IMR-90 (cell line): ENCODE results near the gene NPFFR2. TPM values are rescaled to one million over a fixed set of nuclear protein-coding genes. Genes with fewer than 3 reads are reported as not detected.

ENCODE experiments used
- ATAC-seq: fragments of 200-7000 bp; cut with Tn5 transposase; 2 replicates; pipeline ENCODE4 v1.9.1; 2020; ENCODE audit warnings: low read depth, mild to moderate bottlenecking, moderate library complexity
- BruUV-seq: library from RNA; stranded (reverse); fragments of 400-500 nt; replicated peaks from 2 replicates; lab custom pipeline; 2021; lab: Mats Ljungman, UMichigan
- CTCF ChIA-PET: fragments of 300-600 bp; formaldehyde crosslinking; extraction: SDS; loops from one replicate; lab custom pipeline; 2021; ENCODE audit warnings: antibody characterized with exemption; lab: Yijun Ruan, JAX
- POLR2A ChIA-PET: fragments of 300-600 bp; sonication (Branson Sonifier 250); formaldehyde crosslinking; loops from one replicate; lab custom pipeline; 2022; ENCODE audit warnings: antibody characterized with exemption; ENCODE audit not compliant: unreplicated experiment; lab: Charles Lee
- DNase-seq: peaks from one replicate; pipeline ENCODE4 v3.0.0; 2013
- H2AFZ ChIP-seq: replicated peaks from 2 replicates; pipeline ENCODE3; 2013; ENCODE audit warnings: low read length, mild to moderate bottlenecking; ENCODE audit not compliant: poor library complexity
- H2AK5ac ChIP-seq: 2 replicates; pipeline ENCODE4 v1.6.1; 2013; ENCODE audit warnings: low read depth, low read length, inconsistent platforms
- H2AK9ac ChIP-seq: replicated peaks from 2 replicates; pipeline ENCODE3; 2013; ENCODE audit warnings: mild to moderate bottlenecking, low read depth, low read length, moderate library complexity; ENCODE audit not compliant: poor library complexity
- H2BK120ac ChIP-seq: 2 replicates; pipeline ENCODE4 v1.6.1; 2013; ENCODE audit warnings: low read depth, low read length, inconsistent platforms
- H2BK15ac ChIP-seq: 3 replicates; pipeline ENCODE4 v1.6.1; 2013; ENCODE audit warnings: low read depth, low read length, inconsistent platforms
- H2BK20ac ChIP-seq: 2 replicates; pipeline ENCODE4 v1.6.1; 2013; ENCODE audit warnings: low read depth, mild to moderate bottlenecking, inconsistent platforms, low read length, moderate library complexity
- H2BK5ac ChIP-seq: 2 replicates; pipeline ENCODE4 v1.6.1; 2013; ENCODE audit warnings: mild to moderate bottlenecking, low read depth, low read length, inconsistent platforms; ENCODE audit not compliant: poor library complexity, severe bottlenecking
- H3K14ac ChIP-seq: replicated peaks from 2 replicates; pipeline ENCODE4 v1.6.1; 2013; ENCODE audit warnings: low read depth, low read length, inconsistent platforms
- H3K18ac ChIP-seq: 2 replicates; pipeline ENCODE4 v1.6.1; 2013; ENCODE audit warnings: low read depth, low read length, control low read depth
- H3K23ac ChIP-seq: 2 replicates; pipeline ENCODE4 v1.6.1; 2013; ENCODE audit warnings: low read depth, low read length, inconsistent platforms
- H3K27ac ChIP-seq: 2 replicates; pipeline ENCODE4 v1.5.1; 2013; ENCODE audit warnings: mild to moderate bottlenecking, control low read depth, low read length; ENCODE audit not compliant: insufficient read depth
- H3K27me3 ChIP-seq: 2 replicates; pipeline ENCODE4 v1.6.1; 2013; ENCODE audit warnings: low read length; ENCODE audit not compliant: control insufficient read depth, insufficient read depth
- H3K36me3 ChIP-seq: 2 replicates; pipeline ENCODE4 v1.6.1; 2013; ENCODE audit warnings: low read length, mixed read lengths; ENCODE audit not compliant: control insufficient read depth, insufficient read depth
- H3K4ac ChIP-seq: 2 replicates; pipeline ENCODE4 v1.6.1; 2013; ENCODE audit warnings: low read depth, low read length, inconsistent platforms
- H3K4me1 ChIP-seq: 2 replicates; pipeline ENCODE4 v1.6.1; 2013; ENCODE audit warnings: low read length, mixed read lengths; ENCODE audit not compliant: control insufficient read depth, insufficient read depth
- H3K4me2 ChIP-seq: 2 replicates; pipeline ENCODE4 v1.6.1; 2013; ENCODE audit warnings: low read depth, mild to moderate bottlenecking, control low read depth, low read length, moderate library complexity
- H3K4me3 ChIP-seq: 2 replicates; pipeline ENCODE4 v1.5.1; 2013; ENCODE audit warnings: low read depth, mild to moderate bottlenecking, control low read depth, low read length, moderate library complexity; ENCODE audit not compliant: insufficient read depth
- H3K56ac ChIP-seq: 2 replicates; pipeline ENCODE4 v1.6.1; 2013; ENCODE audit warnings: low read length, inconsistent platforms; ENCODE audit not compliant: insufficient read depth; ENCODE audit errors: extremely low read depth
- H3K79me1 ChIP-seq, 2 experiments: 2 replicates each; pipeline ENCODE4 v1.6.1; 2013; ENCODE audit warnings: low read length in 2 of 2, inconsistent platforms in 1 of 2, low read depth in 1 of 2
- H3K9ac ChIP-seq: 2 replicates; pipeline ENCODE4 v1.6.1; 2013; ENCODE audit warnings: low read depth, low read length, control low read depth
- H3K9me1 ChIP-seq: 2 replicates; pipeline ENCODE4 v1.6.1; 2013; ENCODE audit warnings: low read length, inconsistent platforms; ENCODE audit not compliant: insufficient read depth
- H3K9me3 ChIP-seq: 2 replicates; pipeline ENCODE4 v1.6.1; 2013; ENCODE audit warnings: low read length; ENCODE audit not compliant: control insufficient read depth, insufficient read depth
- H4K20me1 ChIP-seq: 2 replicates; pipeline ENCODE4 v1.6.1; 2013; ENCODE audit warnings: low read length, inconsistent platforms; ENCODE audit not compliant: insufficient read depth
- H4K5ac ChIP-seq: 2 replicates; pipeline ENCODE4 v1.6.1; 2013; ENCODE audit warnings: mild to moderate bottlenecking, low read depth, low read length, control low read depth
- H4K8ac ChIP-seq, 2 experiments: 2 replicates each; pipeline ENCODE4 v1.6.1; 2013; ENCODE audit warnings: low read depth in 2 of 2, low read length in 2 of 2, control low read depth in 1 of 2, inconsistent platforms in 1 of 2
- H4K91ac ChIP-seq: 2 replicates; pipeline ENCODE4 v1.6.1; 2013; ENCODE audit warnings: low read depth, low read length, inconsistent platforms; ENCODE audit not compliant: insufficient read depth
- BHLHE40 ChIP-seq: fragments of 150-350 bp; IDR thresholded peaks from 2 replicates; pipeline ENCODE4 v1.6.1; 2016; ENCODE audit warnings: mild to moderate bottlenecking, low read depth, low read length
- CEBPB ChIP-seq: IDR thresholded peaks from 2 replicates; pipeline ENCODE4 v1.6.1; 2012; ENCODE audit warnings: low read depth, low read length, improper control_type of control experiment
- CHD1 ChIP-seq: IDR thresholded peaks from 2 replicates; pipeline ENCODE4 v1.6.1; 2012; ENCODE audit warnings: low read depth, low read length, improper control_type of control experiment
- CTCF ChIP-seq: conservative IDR thresholded peaks from 2 replicates; pipeline ENCODE4 v1.5.1; 2012; ENCODE audit warnings: mild to moderate bottlenecking, low read depth, low read length, improper control_type of control experiment
- ELK1 ChIP-seq: fragments of 150-350 bp; IDR thresholded peaks from 2 replicates; pipeline ENCODE4 v1.6.1; 2016; ENCODE audit warnings: low read depth, mild to moderate bottlenecking, low read length, moderate library complexity, borderline replicate concordance
- FOS ChIP-seq: fragments of 150-350 bp; IDR thresholded peaks from 2 replicates; pipeline ENCODE4 v1.6.1; 2016; ENCODE audit warnings: low read depth, low read length
- MAFK ChIP-seq: IDR thresholded peaks from 2 replicates; pipeline ENCODE4 v1.6.1; 2012; ENCODE audit warnings: low read depth, low read length, improper control_type of control experiment
- MAZ ChIP-seq: IDR thresholded peaks from 2 replicates; pipeline ENCODE4 v1.6.1; 2012; ENCODE audit warnings: low read depth, mild to moderate bottlenecking, low read length, improper control_type of control experiment, moderate library complexity, borderline replicate concordance
- MXI1 ChIP-seq: IDR thresholded peaks from 2 replicates; pipeline ENCODE4 v1.6.1; 2012; ENCODE audit warnings: low read depth, mild to moderate bottlenecking, low read length, moderate library complexity, borderline replicate concordance
- NFE2L2 ChIP-seq: fragments of 150-350 bp; IDR thresholded peaks from 2 replicates; pipeline ENCODE4 v1.6.1; 2016; ENCODE audit warnings: low read depth, mild to moderate bottlenecking, low read length
- POLR2A ChIP-seq: IDR thresholded peaks from 2 replicates; pipeline ENCODE4 v1.6.1; 2012; ENCODE audit warnings: mild to moderate bottlenecking, low read depth, low read length
- RAD21 ChIP-seq: IDR thresholded peaks from 2 replicates; pipeline ENCODE4 v1.6.1; 2012; ENCODE audit warnings: low read length, improper control_type of control experiment
- RCOR1 ChIP-seq: IDR thresholded peaks from 2 replicates; pipeline ENCODE4 v1.6.1; 2012; ENCODE audit warnings: mild to moderate bottlenecking, low read length, improper control_type of control experiment; ENCODE audit not compliant: insufficient replicate concordance
- RFX5 ChIP-seq: IDR thresholded peaks from 2 replicates; pipeline ENCODE4 v1.8.0; 2012; ENCODE audit warnings: low read depth, mild to moderate bottlenecking, low read length, moderate library complexity
- SMC3 ChIP-seq: fragments of 150-350 bp; IDR thresholded peaks from 2 replicates; pipeline ENCODE4 v1.6.1; 2016; ENCODE audit warnings: low read depth, mild to moderate bottlenecking, antibody characterized with exemption, low read length, moderate library complexity
- USF2 ChIP-seq: fragments of 150-350 bp; IDR thresholded peaks from 2 replicates; pipeline ENCODE4 v1.6.1; 2017; ENCODE audit warnings: mild to moderate bottlenecking, antibody characterized with exemption, low read length, low read depth
- WGBS, 2 experiments: methylation state at CpG; one replicate each; pipeline versions ENCODE4 v1.1.5 to v1.1.7; 2013; ENCODE audit warnings: missing lambda C conversion rate in 2 of 2; ENCODE audit not compliant: insufficient read length in 1 of 2; ENCODE audit errors: extremely low coverage in 2 of 2; 5-methylcytosine and 5-hydroxymethylcytosine counted together
- dilution Hi-C: fragments of 300-500 bp; cut with HindIII; formaldehyde crosslinking; loops from one replicate; pipeline ENCODE4 v1.14.3; 2018; ENCODE audit warnings: low sequenced_read_pairs; ENCODE audit not compliant: unreplicated experiment
- in situ Hi-C: fragments of 300-500 bp; cut with MboI; formaldehyde crosslinking; loops from 3 replicates; pipeline ENCODE4 v1.14.3; 2019; ENCODE audit warnings: low sequenced_read_pairs, inconsistent platforms, mixed read lengths
- intact Hi-C: fragments of 100-400 bp; cut with micrococcal nuclease; formaldehyde crosslinking; loops from 2 replicates; pipeline ENCODE4 v1.10.0; 2022
- polyA plus RNA-seq, 3 experiments: library from polyadenylated mRNA; depleted of rRNA; stranded (reverse); fragments of >200 nt; gene quantifications; 2 replicates each; pipeline ENCODE4 v1.2.3, GENCODE V29; 2012; ENCODE audit warnings: low replicate concordance in 1 of 3
- total RNA-seq: library from RNA; depleted of rRNA; stranded (reverse); fragments of >200 nt; gene quantifications from 2 replicates; pipeline ENCODE4 v1.2.3, GENCODE V29; 2012

Gene NPFFR2
- total and polyA plus RNA-seq, 2 of the 4 experiments (the other 2 are of a cell fraction), result not detected

GRCh38 chr4:71995297-71995696 lies 36.5 kb upstream of the NPFFR2 start:
- no peaks in the 10 kb centered on the region for H3K9me3 ChIP-seq
- H3K9ac ChIP-seq, result no peak overlapping the region
- in situ Hi-C loops (no loop called here), intact Hi-C loops (no loop called here), dilution Hi-C loops (no loop called here)
- no peaks in the 10 kb centered on the region for H3K36me3 ChIP-seq
- H3K79me1 ChIP-seq, result no peaks in the 10 kb centered on the region
- no peak overlapping the region for H2AK9ac ChIP-seq
- no peaks in the 10 kb centered on the region for H3K9me1 ChIP-seq
- CTCF ChIA-PET, result no interaction called here
- no peak overlapping the region for H3K4ac ChIP-seq
- H4K5ac ChIP-seq, result no peak overlapping the region
- no peak overlapping the region for H2BK20ac ChIP-seq
- DNase-seq, result no peak
- TF ChIP-seq ELK1 (no peak), MAFK (no peak), RAD21 (no peak), USF2 (no peak), RCOR1 (no peak), SMC3 (no peak), NFE2L2 (no peak), FOS (no peak), CTCF (no peak), CEBPB (no peak), BHLHE40 (no peak), POLR2A (no peak), MXI1 (no peak), CHD1 (no peak), RFX5 (no peak), MAZ (no peak)
- H2BK15ac ChIP-seq, result no peak overlapping the region
- H3K23ac ChIP-seq, result no peak overlapping the region
- H3K27ac ChIP-seq, result no peak overlapping the region
- H3K27me3 ChIP-seq, result no peaks in the 10 kb centered on the region
- POLR2A ChIA-PET, result no interaction called here
- H2AK5ac ChIP-seq, result no peak overlapping the region
- no TSS peak for BruUV-seq
- H2BK5ac ChIP-seq, result no peak overlapping the region
- no peak overlapping the region for H3K4me2 ChIP-seq
- no peak for ATAC-seq
- no peaks in the 10 kb centered on the region for H3K4me1 ChIP-seq
- no peak overlapping the region for H3K18ac ChIP-seq
- H4K8ac ChIP-seq, result no peak overlapping the region
- no peak overlapping the region for H3K56ac ChIP-seq
- no peak overlapping the region for H3K4me3 ChIP-seq
- H4K91ac ChIP-seq, result no peak overlapping the region
- no CpG with 5 or more reads among the region's 1 CpG for WGBS, 2 experiments
- H3K14ac ChIP-seq, result no peak overlapping the region
- H2BK120ac ChIP-seq, result no peak overlapping the region
- no peak overlapping the region for H2AFZ ChIP-seq
- no peaks in the 10 kb centered on the region for H4K20me1 ChIP-seq
